Mucosa of descending colon (tissue), 3 donors: ENCODE measurements around the gene EYA2. TPM values are rescaled to one million over a fixed set of nuclear protein-coding genes. Genes with fewer than 3 reads are reported as not detected.
"Not testable (repeated sequence)": the region's sequence is repeated elsewhere in the genome, so short reads cannot be mapped to it uniquely, and the experiment has no call there.

Experiments
- ATAC-seq: fragments of 200-7000 bp; cut with Tn5 transposase; one replicate; pipeline ENCODE4 v1.9.1; 2020; ENCODE audit warnings: mild to moderate bottlenecking, moderate library complexity
- DNase-seq, 3 donors: peaks; one replicate each; pipeline ENCODE4 v3.0.0-alpha.2; 2020
- H3K36me3 ChIP-seq: fragments of 200-600 bp; one replicate; pipeline ENCODE4 v1.8.0; 2021; ENCODE audit warnings: low read depth, mild to moderate bottlenecking
- H3K4me1 ChIP-seq: fragments of 200-600 bp; one replicate; pipeline ENCODE4 v1.8.0; 2021; ENCODE audit warnings: low read depth, mild to moderate bottlenecking
- H3K4me3 ChIP-seq: fragments of 200-600 bp; one replicate; pipeline ENCODE4 v1.8.0; 2021; ENCODE audit warnings: mild to moderate bottlenecking
- H3K9me3 ChIP-seq: fragments of 200-600 bp; one replicate; pipeline ENCODE4 v1.8.0; 2021; ENCODE audit warnings: mild to moderate bottlenecking
- intact Hi-C, 2 donors: fragments of 100-400 bp; cut with DNase I in 1 of 2; cut with micrococcal nuclease in 1 of 2; formaldehyde crosslinking; loops; one replicate each; pipeline versions ENCODE4 v1.11.0 to v1.11.1; 2022; cut with DNase I, micrococcal nuclease
- total RNA-seq, 3 donors: library from RNA; stranded (reverse); fragmentation: NEBNext Ultra II Directional in 2 of 3; extraction: Animal tissue kit (Norgen Biotek cat#: 25700) in 2 of 3; gene quantifications; one replicate each; pipeline versions ENCODE4 v1.2.1 to v1.2.4, GENCODE V29; 2021 to 2023
- TF ChIP-seq, protein P1 (sequence below): fragments of 200-600 bp; IDR thresholded peaks from one replicate; pipeline ENCODE4 v1.8.0; 2022; ENCODE audit warnings: antibody characterized with exemption, mild to moderate bottlenecking
- donor health status: DM: no; HTN: no; CAD: no; lungs with moderate emphysema.
- donor health status: DM: no; HTN: no; CAD: no.
- donor health status: DM: no; HTN: yes; CAD: no.

Gene EYA2
- total RNA-seq, 3 donors from 2014 or later = 14.3 to 22.3 (median 19.5) TPM

DNA sequence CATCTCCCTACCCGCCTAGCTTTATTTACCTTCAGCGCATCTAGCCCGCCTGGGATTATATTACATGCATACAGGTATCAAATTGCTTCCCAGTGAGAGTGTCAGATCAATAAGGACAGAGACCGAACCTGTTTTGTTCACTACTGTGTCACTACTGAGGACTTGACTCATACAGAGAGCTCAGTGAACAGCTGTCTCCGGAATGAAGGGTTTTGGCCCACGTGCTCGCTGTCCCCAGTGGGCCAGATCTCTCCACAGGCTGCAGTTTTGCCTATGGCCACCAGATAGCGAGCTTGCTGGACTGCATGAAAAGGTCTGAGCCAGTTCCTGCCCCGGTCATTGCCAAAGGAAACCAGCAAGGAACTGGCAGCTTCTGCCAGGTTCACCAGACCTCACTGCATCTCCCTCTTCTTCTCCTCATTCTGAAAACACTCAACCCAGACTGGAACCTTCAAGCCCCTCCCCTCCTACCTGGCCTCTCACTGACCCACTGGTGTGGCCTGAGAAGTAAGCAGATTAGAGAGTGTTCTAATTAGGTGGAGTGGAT, 311.0 kb downstream of the EYA2 start:
- intact Hi-C loops = no loop called here
- Histone ChIP-seq H3K4me3 (no peak overlapping the region), H3K9me3 (no peaks in the 10 kb centered on the region), H3K36me3 (peaks cover 3% of the 10 kb centered on the region), H3K4me1 (peaks cover 1% of the 10 kb centered on the region)
- TF ChIP-seq, protein P1, sequence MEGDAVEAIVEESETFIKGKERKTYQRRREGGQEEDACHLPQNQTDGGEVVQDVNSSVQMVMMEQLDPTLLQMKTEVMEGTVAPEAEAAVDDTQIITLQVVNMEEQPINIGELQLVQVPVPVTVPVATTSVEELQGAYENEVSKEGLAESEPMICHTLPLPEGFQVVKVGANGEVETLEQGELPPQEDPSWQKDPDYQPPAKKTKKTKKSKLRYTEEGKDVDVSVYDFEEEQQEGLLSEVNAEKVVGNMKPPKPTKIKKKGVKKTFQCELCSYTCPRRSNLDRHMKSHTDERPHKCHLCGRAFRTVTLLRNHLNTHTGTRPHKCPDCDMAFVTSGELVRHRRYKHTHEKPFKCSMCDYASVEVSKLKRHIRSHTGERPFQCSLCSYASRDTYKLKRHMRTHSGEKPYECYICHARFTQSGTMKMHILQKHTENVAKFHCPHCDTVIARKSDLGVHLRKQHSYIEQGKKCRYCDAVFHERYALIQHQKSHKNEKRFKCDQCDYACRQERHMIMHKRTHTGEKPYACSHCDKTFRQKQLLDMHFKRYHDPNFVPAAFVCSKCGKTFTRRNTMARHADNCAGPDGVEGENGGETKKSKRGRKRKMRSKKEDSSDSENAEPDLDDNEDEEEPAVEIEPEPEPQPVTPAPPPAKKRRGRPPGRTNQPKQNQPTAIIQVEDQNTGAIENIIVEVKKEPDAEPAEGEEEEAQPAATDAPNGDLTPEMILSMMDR = peak; percentile 85
- ATAC-seq (peak; percentile 65), DNase-seq (peak in 2 of 3 donors; percentile 21 to 75)

DNA sequence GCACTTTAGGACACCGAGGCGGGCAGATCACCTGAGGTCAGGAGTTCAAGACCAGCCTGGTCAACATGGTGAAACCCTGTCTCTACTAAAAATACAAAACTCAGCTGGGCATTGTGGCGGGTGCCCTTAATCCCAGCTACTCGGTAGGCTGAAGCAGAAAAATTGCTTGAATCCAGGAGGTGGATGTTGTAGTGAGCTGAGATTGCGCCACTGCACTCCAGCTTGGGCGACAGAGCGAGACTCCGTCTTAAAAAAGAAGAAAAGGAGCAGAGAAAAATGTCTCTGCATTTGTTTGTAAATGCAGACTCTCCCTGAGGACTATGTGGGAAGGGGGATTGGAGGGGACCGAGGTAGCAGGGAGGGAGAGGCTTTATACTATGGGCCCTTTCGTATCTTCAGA, 311.9 kb downstream of the EYA2 start:
- ATAC-seq, H3K4me3 ChIP-seq, H3K4me1 ChIP-seq, intact Hi-C loops, H3K9me3 ChIP-seq, DNase-seq, H3K36me3 ChIP-seq: not testable (repeated sequence)

DNA sequence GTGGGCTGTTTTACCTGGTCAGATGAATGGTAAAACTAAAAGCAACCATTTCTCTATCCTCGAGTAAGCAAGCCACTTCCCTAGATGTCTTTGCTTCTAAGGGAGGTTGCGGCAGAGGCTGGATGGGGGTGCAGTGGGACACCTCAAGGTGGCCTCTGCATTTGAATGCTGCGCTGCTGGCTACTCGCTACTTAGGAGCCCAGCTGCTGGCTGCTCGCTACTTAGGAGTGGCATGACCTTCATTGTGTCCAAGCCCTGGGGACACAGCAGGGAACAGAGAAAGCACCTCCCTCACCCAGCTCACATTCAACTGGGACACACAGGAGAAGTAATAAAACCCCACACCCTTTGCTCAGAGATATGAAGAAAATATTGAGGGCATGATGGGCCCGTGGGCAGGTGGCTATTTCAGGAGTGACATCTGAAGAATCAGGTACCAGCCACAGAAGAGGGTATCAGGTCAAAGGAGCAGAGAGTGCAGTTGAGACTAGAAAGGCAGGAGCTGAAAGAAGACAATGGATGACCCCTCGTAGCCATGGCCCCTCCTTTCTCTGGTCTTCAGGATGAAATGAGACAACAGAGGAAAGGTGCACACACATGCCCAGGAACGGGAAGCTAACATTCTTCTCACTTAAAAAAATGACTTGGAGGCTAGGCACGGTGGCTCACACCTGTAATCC, 312.5 kb downstream of the EYA2 start:
- no peak for DNase-seq
- Histone ChIP-seq H3K36me3 (peaks cover 3% of the 10 kb centered on the region), H3K9me3 (no peaks in the 10 kb centered on the region), H3K4me1 (no peaks in the 10 kb centered on the region), H3K4me3 (no peak overlapping the region)
- intact Hi-C loops = no loop called here
- TF ChIP-seq, protein P1 = no peak
- no peak for ATAC-seq

DNA sequence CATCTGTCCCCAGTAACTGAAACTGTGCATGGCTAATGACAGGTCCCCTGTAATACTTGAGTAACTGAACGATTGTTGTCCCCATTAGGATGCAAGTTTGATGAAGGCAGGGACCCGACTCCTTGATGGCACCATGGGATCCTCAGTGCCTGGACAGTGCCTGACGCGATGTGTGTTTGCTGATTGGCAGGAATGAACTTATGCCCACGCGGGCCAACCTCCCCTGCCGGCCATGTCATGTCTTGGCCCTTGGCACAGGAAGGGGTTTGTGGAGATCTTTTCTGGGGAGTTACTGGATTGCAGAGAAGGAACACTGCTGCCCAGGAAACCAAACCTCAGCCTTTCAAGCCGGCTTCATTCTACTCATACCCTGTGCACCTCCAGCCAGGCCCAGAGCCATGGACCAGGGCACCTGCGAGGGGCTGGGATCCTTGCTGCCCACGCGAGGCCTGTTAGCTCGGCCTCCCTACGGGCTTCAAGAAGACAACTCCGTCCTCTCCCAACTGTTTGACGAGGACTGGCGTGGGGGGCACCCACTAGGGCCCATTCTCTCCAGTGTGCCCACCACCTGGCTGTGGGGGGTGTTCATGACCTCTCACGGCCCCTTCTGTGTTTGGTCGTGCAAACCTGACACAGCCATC, 314.0 kb downstream of the EYA2 start:
- no peak for ATAC-seq
- Histone ChIP-seq H3K4me3 (no peak overlapping the region), H3K9me3 (no peaks in the 10 kb centered on the region), H3K4me1 (no peaks in the 10 kb centered on the region), H3K36me3 (peaks cover 3% of the 10 kb centered on the region)
- intact Hi-C loops = no loop called here
- DNase-seq = no peak
- TF ChIP-seq, protein P1 = no peak

DNA sequence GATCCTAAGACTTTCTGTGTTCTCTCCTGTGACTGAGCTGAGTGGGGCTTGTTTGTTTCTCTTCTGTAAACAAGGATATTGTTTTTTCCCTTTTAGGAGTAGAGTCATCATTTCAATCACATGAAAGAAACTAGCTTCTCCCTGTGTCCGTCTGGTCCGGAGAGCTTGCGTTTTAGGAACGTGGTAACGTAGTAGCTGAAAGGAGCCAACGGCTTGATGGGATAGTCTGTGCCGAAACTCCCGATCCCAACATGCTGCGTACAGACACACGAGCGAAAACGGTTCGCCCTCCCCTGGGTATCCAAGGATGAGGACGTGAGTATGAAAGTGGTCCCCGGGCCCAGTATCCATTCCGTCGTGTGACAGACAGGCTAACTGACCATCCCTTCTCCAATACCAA, 315.3 kb downstream of the EYA2 start:
- peaks cover 3% of the 10 kb centered on the region for H3K36me3 ChIP-seq

DNA sequence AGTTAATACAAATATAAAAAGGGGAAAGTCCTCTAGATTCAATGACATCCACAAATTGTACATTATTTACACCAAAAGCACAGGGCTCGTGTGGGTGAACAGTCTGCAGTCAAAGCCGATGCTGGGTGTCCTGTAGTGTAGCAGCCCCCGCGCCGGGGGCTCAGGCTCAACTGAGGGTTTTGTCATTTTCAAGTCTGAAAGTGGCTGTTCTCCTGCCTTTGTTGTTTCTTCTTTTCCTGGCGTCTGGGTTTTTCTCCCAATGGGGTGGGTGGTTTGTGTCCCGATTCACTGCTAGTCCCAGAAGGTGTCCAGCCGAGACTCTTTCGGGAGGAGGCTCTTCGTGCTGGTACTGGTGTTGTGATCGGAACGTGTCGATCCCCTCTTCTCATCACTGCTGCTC, 315.8 kb downstream of the EYA2 start:
- H3K4me1 ChIP-seq = no peaks in the 10 kb centered on the region
- ATAC-seq = no peak
- no peaks in the 10 kb centered on the region for H3K9me3 ChIP-seq
- H3K4me3 ChIP-seq = no peak overlapping the region
- intact Hi-C loops = no loop called here
- TF ChIP-seq, protein P1 = no peak
- no peak for DNase-seq
- H3K36me3 ChIP-seq = peaks cover 3% of the 10 kb centered on the region

More for the DNA sequence above, 315.3 kb downstream of the EYA2 start:
- intact Hi-C loops = no loop called here
- Histone ChIP-seq H3K4me3 (no peak overlapping the region), H3K9me3 (no peaks in the 10 kb centered on the region), H3K4me1 (no peaks in the 10 kb centered on the region)
- TF ChIP-seq, protein P1 = no peak
- ATAC-seq = no peak
- no peak for DNase-seq
